ENCODE measurements around the gene NXT1.

DNA sequence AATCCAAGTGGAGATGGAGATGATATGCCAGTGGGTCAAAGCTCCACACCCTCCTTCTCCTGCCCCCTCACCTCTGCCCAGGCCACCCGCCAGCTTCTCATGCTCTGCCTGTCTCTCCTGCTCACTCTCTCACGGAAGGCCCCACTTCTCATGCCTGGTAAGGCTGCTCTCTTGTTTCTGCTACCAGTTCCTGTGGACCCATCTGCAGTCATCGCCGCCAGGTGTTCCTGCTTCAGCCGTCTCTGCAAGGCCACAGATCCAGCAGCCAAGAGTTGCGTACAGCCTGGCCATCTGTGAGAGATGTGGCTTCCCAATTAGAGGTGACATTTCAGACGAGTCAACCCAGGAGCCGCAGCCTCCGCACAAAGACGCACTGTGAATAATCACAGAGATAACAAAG is 40.8 kb upstream of the NXT1 start:
- no peak for TF ChIP-seq CTCF (IDR thresholded peaks at IDR 0.05; ENCODE audit: low read length)
- TF ChIP-seq EZH2 (IDR thresholded peaks at IDR 0.05; ENCODE audit: borderline replicate concordance, low read length): no peak

Measured in OCI-LY1 (cell line).